Measurements from ENCODE around the gene ERAL1. TPM values are rescaled to one million over a fixed set of nuclear protein-coding genes. Genes with fewer than 3 reads are reported as not detected.

Gene ERAL1
- total and polyA plus RNA-seq, 2 of the 8 experiments (the other 6 are each of a cell fraction or from before 2014, with no cell fraction given), result 67.8 to 122 TPM

GRCh38 chr17:28910534-28910933, 55.7 kb downstream of the ERAL1 start:
- Histone ChIP-seq H4K5ac (ENCODE audit: insufficient read length, low read depth, low read length) (no peak overlapping the region), H3K9ac (replicated peaks in 1 of 4; ENCODE audit: extremely low read depth in 1 of 4, low read depth in 3 of 4, low read length in 3 of 4) (no peak overlapping the region; a peak in 1 of 7 replicates), H2AFZ (ENCODE audit: low read length) (no peak overlapping the region), H3K23ac (ENCODE audit: insufficient read length) (no peak overlapping the region), H3K4me2 (ENCODE audit: insufficient read depth in 1 of 2, low read depth in 2 of 2, low read length in 2 of 2) (no peak overlapping the region), H3K4ac (replicated peaks; ENCODE audit: insufficient read length, low read depth, low read length) (no peak overlapping the region), H3K36me3 (ENCODE audit: control insufficient read depth in 2 of 4, insufficient read depth in 4 of 4, low read length in 3 of 4) (peaks cover 69 to 95% (median 90%) of the 10 kb centered on the region in 4 experiments), H3K79me1 (ENCODE audit: low read depth, low read length) (peaks cover 3% of the 10 kb centered on the region; the same call in 1 of the 2 replicates), H4K91ac (replicated peaks; ENCODE audit: insufficient read length, low read length) (no peak overlapping the region), H3K4me1 (replicated peaks in 1 of 4; ENCODE audit: control insufficient read depth in 3 of 4, insufficient read depth in 4 of 4, low read length in 3 of 4) (peaks cover 0 to 6% (median 0%) of the 10 kb centered on the region in 4 experiments; a peak in 5 of 7 replicates), H2BK120ac (replicated peaks; ENCODE audit: low read depth, low read length) (no peak overlapping the region), H3K9me3 (ENCODE audit: insufficient read depth in 2 of 2, low read depth in 1 of 2, low read length in 1 of 2) (no peaks in the 10 kb centered on the region), H2BK15ac (ENCODE audit: low read length) (no peak overlapping the region), H3K4me3 (ENCODE audit: extremely low read depth in 1 of 4, insufficient read depth in 2 of 4, low read depth in 3 of 4, low read length in 4 of 4) (no peak overlapping the region), H4K20me1 (replicated peaks in 1 of 2; ENCODE audit: control insufficient read depth in 1 of 2, insufficient read depth in 2 of 2, low read length in 2 of 2) (peaks cover 6 to 21% of the 10 kb centered on the region in 2 experiments), H3K14ac (ENCODE audit: insufficient read length) (no peak overlapping the region), H3K56ac (replicated peaks; ENCODE audit: insufficient read length, low read depth, low read length) (no peak overlapping the region), H2BK5ac (ENCODE audit: low read depth, low read length) (no peak overlapping the region), H3K18ac (ENCODE audit: extremely low read depth, low read length) (no peak overlapping the region), H2BK20ac (ENCODE audit: low read length) (no peak overlapping the region), H3K27ac (ENCODE audit: low read depth, low read length) (no peak overlapping the region), H3K27me3 (replicated peaks in 1 of 4; ENCODE audit: control insufficient read depth in 3 of 4, extremely low read depth in 1 of 4, insufficient read depth in 3 of 4, low read length in 3 of 4) (no peaks in the 10 kb centered on the region), H2AK5ac (ENCODE audit: low read depth, low read length) (no peak overlapping the region), H4K8ac (ENCODE audit: extremely low read depth, insufficient read depth, low read length) (no peak overlapping the region), H2BK12ac (ENCODE audit: low read depth, low read length) (no peak overlapping the region), H3K23me2 (ENCODE audit: low read depth, low read length) (no peaks in the 10 kb centered on the region), H3K79me2 (ENCODE audit: control insufficient read depth in 1 of 2, insufficient read depth in 2 of 2, low read length in 2 of 2) (no peaks in the 10 kb centered on the region)
- FAIRE-seq (no peak), DNase-seq (ENCODE audit: low read depth in 1 of 2, low spot score in 2 of 2) (no peak)
- ChIA-PET POLR2A (ENCODE audit: partially characterized antibody) (interaction anchor here (0.7 to 4.1 kb wide), 10 partner anchors 12 to 191 kb away, joined by 3 to 29 read pairs (median 4); partner anchors contain the start of genes FLOT2, RPL23A and TLCD1), CTCF (ENCODE audit: partially characterized antibody) (interaction anchor here (0.8 to 9.6 kb wide), 13 partner anchors 12 to 207 kb away, joined by 3 to 123 read pairs (median 4); partner anchors contain the start of genes FLOT2 and TLCD1)
- WGBS, 2 experiments (ENCODE audit: extremely low coverage in 1 of 2, insufficient coverage in 1 of 2, insufficient read length in 1 of 2, insufficient replicate concordance in 2 of 2, low coverage in 1 of 2, low lambda C conversion rate in 2 of 2, missing lambda C conversion rate in 1 of 2), result 100% methylated on average over 1 of the region's 1 CpG; no CpG with 5 or more reads in 1 of the 2 experiments
- TF ChIP-seq KDM5A (IDR thresholded peaks at IDR 0.05; ENCODE audit: low read length) (no peak), GTF2F1 (IDR thresholded peaks at IDR 0.05; ENCODE audit: borderline replicate concordance, low read depth, low read length) (no peak), RAD21 (IDR thresholded peaks at IDR 0.05 in 1 of 2, conservative IDR thresholded peaks at IDR 0.05 in 1 of 2; ENCODE audit: low read depth in 2 of 2, low read length in 2 of 2) (no peak), SP2 (IDR thresholded peaks at IDR 0.05; ENCODE audit: low read length) (no peak), FOSL1 (IDR thresholded peaks at IDR 0.05; ENCODE audit: insufficient read depth, low read depth, low read length) (no peak), ZNF274 (IDR thresholded peaks at IDR 0.05; ENCODE audit: borderline replicate concordance, extremely low read depth, low read length) (no peak), SUZ12 (IDR thresholded peaks at IDR 0.05; ENCODE audit: low read length) (no peak), GABPA (IDR thresholded peaks at IDR 0.05; ENCODE audit: borderline replicate concordance, insufficient read depth, low read length) (no peak), CBX5 (IDR thresholded peaks at IDR 0.05; ENCODE audit: low read depth, low read length) (no peak)

Measured in H1 (cell line).